Left renal pelvis (tissue), 4 donors: ENCODE data around the gene PPP1R3D. TPM values are rescaled to one million over a fixed set of nuclear protein-coding genes. Genes with fewer than 3 reads are reported as not detected.
"Not testable (repeated sequence)": the region's sequence is repeated elsewhere in the genome, so short reads cannot be mapped to it uniquely, and the experiment has no call there.

Experiments
- DNase-seq, 4 donors: peaks; one replicate each; pipeline ENCODE4 v3.0.0-alpha.2; 2013; ENCODE audit warnings: low read depth in 4 of 4, low spot score in 3 of 4
- polyA plus RNA-seq, 4 donors: library from polyadenylated mRNA; unstranded; fragments of 120-200 nt; gene quantifications; one replicate each; pipeline ENCODE4 v1.2.1, GENCODE V29; 2013; ENCODE audit not compliant: insufficient read length in 4 of 4

Gene PPP1R3D
- polyA plus RNA-seq, 4 donors = 5.9 to 6.7 (median 6.3) TPM

GRCh38 chr20:59925899-59926298 lies 14.2 kb downstream of the PPP1R3D start:
- peak in 1 of 4 donors; percentile 14 for DNase-seq

- no peak for DNase-seq
Observed at GRCh38 chr20:59925359-59925758, 14.7 kb downstream of the PPP1R3D start.

GRCh38 chr20:59923514-59923913 lies 16.6 kb downstream of the PPP1R3D start:
- no peak for DNase-seq

- no peak for DNase-seq
Observed at GRCh38 chr20:59920944-59921343, 19.2 kb downstream of the PPP1R3D start.

GRCh38 chr20:59912609-59913008 lies 27.5 kb downstream of the PPP1R3D start:
- no peak for DNase-seq

- no peak for DNase-seq
Observed at GRCh38 chr20:59911041-59911440, 29.1 kb downstream of the PPP1R3D start.

- no peak for DNase-seq
Observed at GRCh38 chr20:59908855-59909254, 31.2 kb downstream of the PPP1R3D start.

GRCh38 chr20:59903621-59904020 lies 36.5 kb downstream of the PPP1R3D start:
- no peak for DNase-seq

- no peak for DNase-seq
Observed at GRCh38 chr20:59902470-59902869, 37.6 kb downstream of the PPP1R3D start.

GRCh38 chr20:59895908-59896307 lies 44.2 kb downstream of the PPP1R3D start:
- no peak for DNase-seq

- no peak for DNase-seq
Observed at GRCh38 chr20:59891581-59891980, 48.5 kb downstream of the PPP1R3D start.

- DNase-seq = not testable (repeated sequence)
Observed at GRCh38 chr20:59890035-59890434, 50.1 kb downstream of the PPP1R3D start.

GRCh38 chr20:59888050-59888449 lies 52.1 kb downstream of the PPP1R3D start:
- DNase-seq = no peak

Other genes with a start within 250 kb of the PPP1R3D start
- 1 to 10 TPM; 4.1 to 8.7 (median 7.3) TPM for gene SYCP2, start 6.7 kb downstream of the PPP1R3D start, polyA plus RNA-seq
- gene FAM217B, start 84 bp upstream of the PPP1R3D start, polyA plus RNA-seq = 10 to 100 TPM; 21.5 to 26.2 (median 22.4) TPM
- gene CDH26, start 18.1 kb upstream of the PPP1R3D start, polyA plus RNA-seq = 1 to 10 TPM in 2 of 4 donors, under 1 TPM in 2; 0.41 to 1.9 (median 0.97) TPM